Caco-2 (cell line): ENCODE measurements around the gene SRRM2. TPM values are rescaled to one million over a fixed set of nuclear protein-coding genes. Genes with fewer than 3 reads are reported as not detected.

ENCODE experiments used
- BruUV-seq: library from RNA; stranded (reverse); fragments of 400-500 nt; replicated peaks from 2 replicates; lab custom pipeline; 2021; lab: Mats Ljungman, UMichigan
- CTCF ChIA-PET: fragments of 300-600 bp; sonication (Branson Sonifier 250); formaldehyde crosslinking; loops from one replicate; lab custom pipeline; 2022; ENCODE audit warnings: antibody characterized with exemption; lab: Charles Lee
- POLR2A ChIA-PET: fragments of 300-600 bp; sonication (Branson Sonifier 250); formaldehyde crosslinking; loops from one replicate; lab custom pipeline; 2022; ENCODE audit warnings: antibody characterized with exemption; lab: Charles Lee
- DNase-seq, 2 experiments: peaks; one replicate each; pipeline versions ENCODE4 v3.0.0 to v3.0.0-alpha.2; 2020 to 2022
- H3K27me3 ChIP-seq: replicated peaks from 2 replicates; pipeline ENCODE4 v1.6.0; 2011; ENCODE audit warnings: low read length; ENCODE audit not compliant: control insufficient read depth, insufficient read depth
- H3K36me3 ChIP-seq: 2 replicates; pipeline ENCODE4 v1.5.1; 2011; ENCODE audit warnings: low read length; ENCODE audit not compliant: control insufficient read depth, insufficient read depth
- H3K4me1 ChIP-seq: fragments of 250-450 bp; sonication (Bioruptor Pico); 2 replicates; pipeline ENCODE4 v1.5.1; 2020; ENCODE audit warnings: mild to moderate bottlenecking
- H3K4me3 ChIP-seq: 2 replicates; pipeline ENCODE4 v1.5.1; 2011; ENCODE audit warnings: low read depth, mild to moderate bottlenecking, control low read depth, low read length
- H3K9me3 ChIP-seq: fragments of 250-450 bp; sonication (Bioruptor Pico); 2 replicates; pipeline ENCODE4 v1.5.1; 2020; ENCODE audit warnings: mild to moderate bottlenecking, moderate library complexity
- H3K27ac Mint-ChIP-seq: one replicate; pipeline ENCODE4 v1.8.0; 2022; ENCODE audit warnings: mixed read lengths; ENCODE audit not compliant: unreplicated experiment
- H3K27me3 Mint-ChIP-seq: one replicate; pipeline ENCODE4 v1.8.0; 2022; ENCODE audit warnings: mixed read lengths; ENCODE audit not compliant: insufficient read depth, unreplicated experiment
- H3K36me3 Mint-ChIP-seq: one replicate; pipeline ENCODE4 v1.8.0; 2022; ENCODE audit warnings: mild to moderate bottlenecking, mixed read lengths; ENCODE audit not compliant: insufficient read depth, unreplicated experiment
- H3K4me1 Mint-ChIP-seq: one replicate; pipeline ENCODE4 v1.8.0; 2022; ENCODE audit warnings: low read depth, mixed read lengths; ENCODE audit not compliant: unreplicated experiment
- H3K4me3 Mint-ChIP-seq: one replicate; pipeline ENCODE4 v1.8.0; 2022; ENCODE audit warnings: mild to moderate bottlenecking, moderate library complexity, mixed read lengths; ENCODE audit not compliant: unreplicated experiment
- H3K9me3 Mint-ChIP-seq: one replicate; pipeline ENCODE4 v1.8.0; 2022; ENCODE audit warnings: mixed read lengths; ENCODE audit not compliant: unreplicated experiment
- intact Hi-C: fragments of 100-400 bp; cut with micrococcal nuclease; formaldehyde crosslinking; loops from one replicate; pipeline ENCODE4 v1.10.0; 2022; ENCODE audit not compliant: unreplicated experiment
- total RNA-seq: library from RNA; stranded (reverse); gene quantifications from 2 replicates; pipeline ENCODE4 v1.2.3, GENCODE V29; 2022
- TF ChIP-seq, protein P1 (sequence below), 2 experiments: fragments of 200-600 bp in 1 of 2; IDR thresholded peaks; 1 replicate in 1 of 2; 2 replicates in 1 of 2; pipeline versions ENCODE4 v1.5.1 to v1.8.0; 2011 to 2022; ENCODE audit warnings: antibody characterized with exemption in 1 of 2, control low read depth in 1 of 2, inconsistent platforms in 1 of 2, low read depth in 1 of 2, low read length in 1 of 2, mild to moderate bottlenecking in 1 of 2, moderate library complexity in 1 of 2; ENCODE audit not compliant: insufficient read depth in 1 of 2, severe bottlenecking in 1 of 2, unreplicated experiment in 1 of 2

The SRRM2 gene
- total RNA-seq, 1 experiment from 2014 or later = 332 TPM

DNA sequence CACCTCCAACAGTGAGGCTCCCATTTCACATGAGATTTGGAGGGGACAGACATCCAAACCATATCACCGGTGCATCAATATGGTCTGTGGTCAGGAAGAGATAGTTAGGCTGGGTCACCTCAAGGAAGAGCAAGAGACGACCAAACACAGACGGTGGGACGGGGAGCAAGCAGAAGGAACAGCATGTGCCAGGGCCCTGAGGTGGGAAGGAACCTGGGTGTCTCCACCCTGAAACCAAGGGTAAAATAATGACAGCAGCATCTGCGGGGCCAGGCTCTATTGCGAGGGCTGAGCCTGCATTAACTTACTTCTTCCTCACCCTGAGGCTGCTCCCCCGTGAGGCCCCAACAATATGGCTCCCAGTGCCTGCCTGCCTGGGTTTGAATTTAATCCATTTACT lies 55.7 kb downstream of the SRRM2 start:
- no TSS peak for BruUV-seq
- no peaks in the 10 kb centered on the region for H3K4me1 ChIP-seq
- H3K9me3 ChIP-seq = 0 out of 2 replicates have a peak, but pooled peaks cover 5% of the 10 kb centered on the region
- ChIA-PET POLR2A (no interaction called here), CTCF (no interaction called here)
- no peak for DNase-seq
- H3K4me3 ChIP-seq = no peak overlapping the region
- Mint-ChIP-seq H3K27ac (no peak overlapping the region), H3K27me3 (no peaks in the 10 kb centered on the region), H3K4me1 (peaks cover 6% of the 10 kb centered on the region), H3K4me3 (no peak overlapping the region), H3K9me3 (peaks cover 38% of the 10 kb centered on the region), H3K36me3 (peaks cover 5% of the 10 kb centered on the region)
- H3K27me3 ChIP-seq = no peaks in the 10 kb centered on the region
- intact Hi-C loops = no loop called here
- no peaks in the 10 kb centered on the region for H3K36me3 ChIP-seq
- TF ChIP-seq, protein P1, sequence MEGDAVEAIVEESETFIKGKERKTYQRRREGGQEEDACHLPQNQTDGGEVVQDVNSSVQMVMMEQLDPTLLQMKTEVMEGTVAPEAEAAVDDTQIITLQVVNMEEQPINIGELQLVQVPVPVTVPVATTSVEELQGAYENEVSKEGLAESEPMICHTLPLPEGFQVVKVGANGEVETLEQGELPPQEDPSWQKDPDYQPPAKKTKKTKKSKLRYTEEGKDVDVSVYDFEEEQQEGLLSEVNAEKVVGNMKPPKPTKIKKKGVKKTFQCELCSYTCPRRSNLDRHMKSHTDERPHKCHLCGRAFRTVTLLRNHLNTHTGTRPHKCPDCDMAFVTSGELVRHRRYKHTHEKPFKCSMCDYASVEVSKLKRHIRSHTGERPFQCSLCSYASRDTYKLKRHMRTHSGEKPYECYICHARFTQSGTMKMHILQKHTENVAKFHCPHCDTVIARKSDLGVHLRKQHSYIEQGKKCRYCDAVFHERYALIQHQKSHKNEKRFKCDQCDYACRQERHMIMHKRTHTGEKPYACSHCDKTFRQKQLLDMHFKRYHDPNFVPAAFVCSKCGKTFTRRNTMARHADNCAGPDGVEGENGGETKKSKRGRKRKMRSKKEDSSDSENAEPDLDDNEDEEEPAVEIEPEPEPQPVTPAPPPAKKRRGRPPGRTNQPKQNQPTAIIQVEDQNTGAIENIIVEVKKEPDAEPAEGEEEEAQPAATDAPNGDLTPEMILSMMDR (IDR thresholded peaks at IDR 0.05; ENCODE audit: insufficient read depth in 1 of 2, low read depth in 1 of 2, low read length in 1 of 2, severe bottlenecking in 1 of 2, unreplicated experiment in 1 of 2) = no peak

DNA sequence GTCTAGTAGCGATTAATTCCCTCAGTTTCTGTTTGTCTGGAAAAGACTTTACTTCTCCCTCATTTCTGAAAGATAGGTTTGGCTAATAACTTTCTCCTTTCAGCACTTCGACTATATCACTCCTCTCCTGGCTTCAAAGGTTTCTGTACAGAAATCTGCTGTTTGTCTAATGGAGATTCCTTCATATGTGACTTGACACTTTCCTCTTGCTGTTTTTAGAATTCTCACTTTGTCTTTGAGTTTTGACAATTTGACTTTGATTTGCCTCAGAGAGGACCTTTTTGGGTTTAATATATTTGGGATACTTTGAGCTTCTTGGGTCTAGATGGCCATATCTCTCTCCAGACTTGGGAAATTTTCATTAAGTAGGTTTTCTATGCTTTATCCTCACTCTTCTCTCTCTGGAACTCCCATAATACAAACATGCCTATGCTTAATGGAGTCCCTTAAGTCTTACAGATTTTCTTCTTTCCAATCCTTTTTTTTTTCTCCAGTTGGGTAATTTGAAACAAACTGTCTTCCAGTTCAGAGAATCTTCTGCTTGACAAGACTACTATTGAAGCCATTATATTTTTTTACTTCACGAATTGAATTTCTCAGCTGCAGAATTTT lies 56.8 kb downstream of the SRRM2 start:
- no peaks in the 10 kb centered on the region for H3K36me3 ChIP-seq
- intact Hi-C loops = no loop called here
- no peaks in the 10 kb centered on the region for H3K9me3 ChIP-seq
- H3K27me3 ChIP-seq = no peaks in the 10 kb centered on the region
- Mint-ChIP-seq H3K4me3 (no peak overlapping the region), H3K27ac (no peak overlapping the region), H3K36me3 (peaks cover 5% of the 10 kb centered on the region), H3K4me1 (peaks cover 6% of the 10 kb centered on the region), H3K9me3 (peaks cover 28% of the 10 kb centered on the region), H3K27me3 (no peaks in the 10 kb centered on the region)
- ChIA-PET CTCF (no interaction called here), POLR2A (no interaction called here)
- H3K4me3 ChIP-seq = no peak overlapping the region
- no peak for DNase-seq
- H3K4me1 ChIP-seq = no peaks in the 10 kb centered on the region
- TF ChIP-seq, protein P1 (IDR thresholded peaks at IDR 0.05; ENCODE audit: insufficient read depth in 1 of 2, low read depth in 1 of 2, low read length in 1 of 2, severe bottlenecking in 1 of 2, unreplicated experiment in 1 of 2) = no peak
- BruUV-seq = no TSS peak

DNA sequence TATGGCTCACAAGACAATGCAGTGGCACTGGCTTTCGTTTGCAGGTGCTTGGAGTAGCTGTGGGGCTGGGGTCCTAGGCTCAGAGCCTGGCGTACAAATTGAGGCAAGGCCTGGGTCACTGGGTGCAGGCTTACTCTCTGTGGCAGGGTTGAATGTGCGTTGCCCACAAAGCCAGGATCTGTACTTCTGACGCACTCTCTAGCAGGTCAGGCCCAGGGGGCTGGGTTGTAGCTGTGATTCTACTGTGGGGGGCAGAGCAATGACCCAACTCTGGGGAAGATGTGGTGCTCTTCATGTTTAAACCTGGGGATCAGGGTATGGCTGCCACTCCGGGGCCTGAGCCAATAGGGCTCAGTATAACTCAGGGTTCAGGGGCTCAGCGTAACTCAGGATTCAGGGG lies 58.2 kb downstream of the SRRM2 start:
- TF ChIP-seq, protein P1 (IDR thresholded peaks at IDR 0.05; ENCODE audit: insufficient read depth in 1 of 2, low read depth in 1 of 2, low read length in 1 of 2, severe bottlenecking in 1 of 2, unreplicated experiment in 1 of 2) = no peak
- intact Hi-C loops = no loop called here
- Histone ChIP-seq H3K27me3 (no peaks in the 10 kb centered on the region), H3K4me1 (peaks cover 7% of the 10 kb centered on the region), H3K9me3 (no peaks in the 10 kb centered on the region), H3K36me3 (no peaks in the 10 kb centered on the region), H3K4me3 (no peak overlapping the region)
- Mint-ChIP-seq H3K36me3 (peaks cover 5% of the 10 kb centered on the region), H3K4me3 (no peak overlapping the region), H3K9me3 (peaks cover 28% of the 10 kb centered on the region), H3K4me1 (peaks cover 6% of the 10 kb centered on the region), H3K27ac (no peak overlapping the region), H3K27me3 (no peaks in the 10 kb centered on the region)
- no peak for DNase-seq
- ChIA-PET CTCF (interaction anchor here (0.6 kb wide), 1 partner anchor 135 kb away, joined by 3 read pairs; no protein-coding TSS in a partner anchor), POLR2A (no interaction called here)
- no TSS peak for BruUV-seq
